Effector CD8-positive, alpha-beta T cell (primary cell): ENCODE measurements around the gene CPT2.

Source experiments
- DNase-seq: peaks from one replicate; lab custom pipeline; 2025; lab: John Stamatoyannopoulos, UW

The CPT2 gene

GRCh38 chr1:53262000-53262399 lies 65.4 kb downstream of the CPT2 start:
- no peak for DNase-seq
